ENCODE measurements around the gene ADPRM.
A peak's percentile ranks its signal among the peaks of the same experiment; 100 is the strongest.

The ADPRM gene

GRCh38 chr17:10657879-10658278 is 39.5 kb upstream of the ADPRM start:
- no peak overlapping the region for H3K14ac ChIP-seq (ENCODE audit: low read length)
- no peak overlapping the region for H3K4ac ChIP-seq (ENCODE audit: low read length)
- H4K8ac ChIP-seq (ENCODE audit: low read depth, low read length) = no peak overlapping the region
- no peaks in the 10 kb centered on the region for H3K27me3 ChIP-seq (ENCODE audit: control insufficient read depth in 3 of 3, insufficient read depth in 3 of 3, low read depth in 1 of 3, low read length in 3 of 3)
- H3K4me1 ChIP-seq (ENCODE audit: control insufficient read depth in 2 of 2, insufficient read depth in 1 of 2, low read depth in 1 of 2, low read length in 2 of 2) = peaks cover 0 to 12% of the 10 kb centered on the region in 2 donors
- H3K79me1 ChIP-seq (ENCODE audit: low read depth, low read length) = no peaks in the 10 kb centered on the region
- no peak overlapping the region for H2BK15ac ChIP-seq (ENCODE audit: low read length)
- no peak overlapping the region for H3K23ac ChIP-seq (ENCODE audit: low read depth, low read length, poor library complexity)
- H3K9ac ChIP-seq (ENCODE audit: low read depth, low read length, poor library complexity) = no peak overlapping the region
- H3K9me3 ChIP-seq (replicated peaks in 1 of 2; ENCODE audit: control insufficient read depth in 2 of 2, insufficient read depth in 1 of 2, low read depth in 1 of 2, low read length in 2 of 2) = no peaks in the 10 kb centered on the region
- no peak overlapping the region for H3K4me2 ChIP-seq (ENCODE audit: insufficient read depth, low read length, poor library complexity, severe bottlenecking)
- no peak overlapping the region for H2BK120ac ChIP-seq (ENCODE audit: low read depth, low read length)
- H3K18ac ChIP-seq (ENCODE audit: low read length) = no peak overlapping the region
- H2AK5ac ChIP-seq (ENCODE audit: low read depth, low read length) = no peak overlapping the region
- H2BK12ac ChIP-seq (ENCODE audit: low read length) = no peak overlapping the region
- no peak overlapping the region for H4K91ac ChIP-seq (ENCODE audit: low read depth, low read length, poor library complexity)
- no peak for DNase-seq (ENCODE audit: low spot score)
- H3K36me3 ChIP-seq (replicated peaks in 1 of 2; ENCODE audit: control insufficient read depth in 2 of 2, insufficient read depth in 2 of 2, low read length in 2 of 2) = peaks cover 0 to 4% of the 10 kb centered on the region in 2 donors
- H3K27ac ChIP-seq (replicated peaks; ENCODE audit: low read length) = no peak overlapping the region
- H2BK5ac ChIP-seq (ENCODE audit: low read length) = no peak overlapping the region
- H3K4me3 ChIP-seq (ENCODE audit: low read length in 2 of 2) = no peak overlapping the region
- no CpG with 5 or more reads among the region's 10 CpGs for WGBS, 2 donors (ENCODE audit: extremely low coverage in 2 of 2, insufficient read length in 2 of 2, insufficient replicate concordance in 1 of 2)
- H2AFZ ChIP-seq (ENCODE audit: low read length) = no peak overlapping the region

- H2BK120ac ChIP-seq (ENCODE audit: low read depth, low read length) = no peak overlapping the region
- H3K4me1 ChIP-seq (ENCODE audit: control insufficient read depth in 2 of 2, insufficient read depth in 1 of 2, low read depth in 1 of 2, low read length in 2 of 2) = peaks cover 0 to 12% of the 10 kb centered on the region in 2 donors
- H2BK15ac ChIP-seq (ENCODE audit: low read length) = no peak overlapping the region
- no CpG with 5 or more reads among the region's 10 CpGs for WGBS, 2 donors (ENCODE audit: extremely low coverage in 2 of 2, insufficient read length in 2 of 2, insufficient replicate concordance in 1 of 2)
- H3K36me3 ChIP-seq (replicated peaks in 1 of 2; ENCODE audit: control insufficient read depth in 2 of 2, insufficient read depth in 2 of 2, low read length in 2 of 2) = peaks cover 0 to 4% of the 10 kb centered on the region in 2 donors
- peak overlapping the region; percentile 61 for H3K18ac ChIP-seq (ENCODE audit: low read length)
- DNase-seq (ENCODE audit: low spot score) = no peak
- H2BK12ac ChIP-seq (ENCODE audit: low read length) = no peak overlapping the region
- H3K23ac ChIP-seq (ENCODE audit: low read depth, low read length, poor library complexity) = no peak overlapping the region
- no peak overlapping the region for H4K8ac ChIP-seq (ENCODE audit: low read depth, low read length)
- no peak overlapping the region for H3K14ac ChIP-seq (ENCODE audit: low read length)
- H3K79me1 ChIP-seq (ENCODE audit: low read depth, low read length) = no peaks in the 10 kb centered on the region
- no peak overlapping the region for H3K4me2 ChIP-seq (ENCODE audit: insufficient read depth, low read length, poor library complexity, severe bottlenecking)
- H2BK5ac ChIP-seq (ENCODE audit: low read length) = no peak overlapping the region
- H3K4me3 ChIP-seq (ENCODE audit: low read length in 2 of 2) = no peak overlapping the region
- H3K27me3 ChIP-seq (ENCODE audit: control insufficient read depth in 3 of 3, insufficient read depth in 3 of 3, low read depth in 1 of 3, low read length in 3 of 3) = no peaks in the 10 kb centered on the region
- no peak overlapping the region for H3K27ac ChIP-seq (replicated peaks; ENCODE audit: low read length)
- H2AK5ac ChIP-seq (ENCODE audit: low read depth, low read length) = no peak overlapping the region
- no peak overlapping the region for H3K4ac ChIP-seq (ENCODE audit: low read length)
- no peak overlapping the region for H3K9ac ChIP-seq (ENCODE audit: low read depth, low read length, poor library complexity)
- H2AFZ ChIP-seq (ENCODE audit: low read length) = no peak overlapping the region
- no peak overlapping the region for H4K91ac ChIP-seq (ENCODE audit: low read depth, low read length, poor library complexity)
- no peaks in the 10 kb centered on the region for H3K9me3 ChIP-seq (replicated peaks in 1 of 2; ENCODE audit: control insufficient read depth in 2 of 2, insufficient read depth in 1 of 2, low read depth in 1 of 2, low read length in 2 of 2)
These were observed 36.0 kb upstream of the ADPRM start for GRCh38 chr17:10661437-10661836.

GRCh38 chr17:10663231-10663630 is 34.2 kb upstream of the ADPRM start:
- H2BK5ac ChIP-seq (ENCODE audit: low read length) = no peak overlapping the region
- H3K23ac ChIP-seq (ENCODE audit: low read depth, low read length, poor library complexity) = no peak overlapping the region
- no peak overlapping the region for H3K4me2 ChIP-seq (ENCODE audit: insufficient read depth, low read length, poor library complexity, severe bottlenecking)
- no peak overlapping the region for H4K91ac ChIP-seq (ENCODE audit: low read depth, low read length, poor library complexity)
- peaks cover 0 to 4% of the 10 kb centered on the region in 2 donors for H3K36me3 ChIP-seq (replicated peaks in 1 of 2; ENCODE audit: control insufficient read depth in 2 of 2, insufficient read depth in 2 of 2, low read length in 2 of 2)
- no peak overlapping the region for H3K4ac ChIP-seq (ENCODE audit: low read length)
- no peak overlapping the region for H2BK12ac ChIP-seq (ENCODE audit: low read length)
- no peak overlapping the region for H2BK15ac ChIP-seq (ENCODE audit: low read length)
- no CpG with 5 or more reads among the region's 6 CpGs for WGBS, 2 donors (ENCODE audit: extremely low coverage in 2 of 2, insufficient read length in 2 of 2, insufficient replicate concordance in 1 of 2)
- peaks cover 0 to 6% of the 10 kb centered on the region in 2 donors for H3K4me1 ChIP-seq (ENCODE audit: control insufficient read depth in 2 of 2, insufficient read depth in 1 of 2, low read depth in 1 of 2, low read length in 2 of 2)
- H2AK5ac ChIP-seq (ENCODE audit: low read depth, low read length) = no peak overlapping the region
- H3K27me3 ChIP-seq (ENCODE audit: control insufficient read depth in 3 of 3, insufficient read depth in 3 of 3, low read depth in 1 of 3, low read length in 3 of 3) = no peaks in the 10 kb centered on the region
- no peak overlapping the region for H3K18ac ChIP-seq (ENCODE audit: low read length)
- H3K27ac ChIP-seq (replicated peaks; ENCODE audit: low read length) = no peak overlapping the region
- no peak overlapping the region for H2BK120ac ChIP-seq (ENCODE audit: low read depth, low read length)
- DNase-seq (ENCODE audit: low spot score) = no peak
- no peak overlapping the region for H3K4me3 ChIP-seq (ENCODE audit: low read length in 2 of 2)
- H3K9ac ChIP-seq (ENCODE audit: low read depth, low read length, poor library complexity) = no peak overlapping the region
- H2AFZ ChIP-seq (ENCODE audit: low read length) = no peak overlapping the region
- H3K9me3 ChIP-seq (replicated peaks in 1 of 2; ENCODE audit: control insufficient read depth in 2 of 2, insufficient read depth in 1 of 2, low read depth in 1 of 2, low read length in 2 of 2) = no peaks in the 10 kb centered on the region
- H4K8ac ChIP-seq (ENCODE audit: low read depth, low read length) = no peak overlapping the region
- H3K14ac ChIP-seq (ENCODE audit: low read length) = no peak overlapping the region
- no peaks in the 10 kb centered on the region for H3K79me1 ChIP-seq (ENCODE audit: low read depth, low read length)

- no peak overlapping the region for H3K4me2 ChIP-seq (ENCODE audit: insufficient read depth, low read length, poor library complexity, severe bottlenecking)
- H3K4me1 ChIP-seq (ENCODE audit: control insufficient read depth in 2 of 2, insufficient read depth in 1 of 2, low read depth in 1 of 2, low read length in 2 of 2) = peaks cover 0 to 5% of the 10 kb centered on the region in 2 donors
- no peak overlapping the region for H3K9ac ChIP-seq (ENCODE audit: low read depth, low read length, poor library complexity)
- no peaks in the 10 kb centered on the region for H3K27me3 ChIP-seq (ENCODE audit: control insufficient read depth in 3 of 3, insufficient read depth in 3 of 3, low read depth in 1 of 3, low read length in 3 of 3)
- H4K91ac ChIP-seq (ENCODE audit: low read depth, low read length, poor library complexity) = no peak overlapping the region
- H2AFZ ChIP-seq (ENCODE audit: low read length) = no peak overlapping the region
- no peak overlapping the region for H3K4ac ChIP-seq (ENCODE audit: low read length)
- no peak overlapping the region for H2BK12ac ChIP-seq (ENCODE audit: low read length)
- H3K4me3 ChIP-seq (ENCODE audit: low read length in 2 of 2) = no peak overlapping the region
- H3K9me3 ChIP-seq (replicated peaks in 1 of 2; ENCODE audit: control insufficient read depth in 2 of 2, insufficient read depth in 1 of 2, low read depth in 1 of 2, low read length in 2 of 2) = no peaks in the 10 kb centered on the region
- H2BK5ac ChIP-seq (ENCODE audit: low read length) = no peak overlapping the region
- no peak overlapping the region for H2BK15ac ChIP-seq (ENCODE audit: low read length)
- no peaks in the 10 kb centered on the region for H3K79me1 ChIP-seq (ENCODE audit: low read depth, low read length)
- no peak for DNase-seq (ENCODE audit: low spot score)
- H4K8ac ChIP-seq (ENCODE audit: low read depth, low read length) = no peak overlapping the region
- H3K14ac ChIP-seq (ENCODE audit: low read length) = no peak overlapping the region
- H2AK5ac ChIP-seq (ENCODE audit: low read depth, low read length) = no peak overlapping the region
- no peak overlapping the region for H2BK120ac ChIP-seq (ENCODE audit: low read depth, low read length)
- H3K18ac ChIP-seq (ENCODE audit: low read length) = no peak overlapping the region
- no CpG with 5 or more reads among the region's 9 CpGs for WGBS, 2 donors (ENCODE audit: extremely low coverage in 2 of 2, insufficient read length in 2 of 2, insufficient replicate concordance in 1 of 2)
- no peak overlapping the region for H3K27ac ChIP-seq (replicated peaks; ENCODE audit: low read length)
- H3K23ac ChIP-seq (ENCODE audit: low read depth, low read length, poor library complexity) = no peak overlapping the region
- H3K36me3 ChIP-seq (replicated peaks in 1 of 2; ENCODE audit: control insufficient read depth in 2 of 2, insufficient read depth in 2 of 2, low read length in 2 of 2) = peaks cover 0 to 2% of the 10 kb centered on the region in 2 donors
These were observed 32.8 kb upstream of the ADPRM start for GRCh38 chr17:10664571-10664970.
